ENCODE measurements around the gene FHOD3. TPM values are rescaled to one million over a fixed set of nuclear protein-coding genes. Genes with fewer than 3 reads are reported as not detected.

The FHOD3 gene
- total RNA-seq, 2 experiments from 2014 or later: not detected

- ChIA-PET POLR2A (no interaction called here), CTCF (no interaction called here)
- Mint-ChIP-seq H3K4me1 (ENCODE audit: low read depth) (no peaks in the 10 kb centered on the region), H3K36me3 (ENCODE audit: low read depth) (no peaks in the 10 kb centered on the region), H3K9me3 (no peaks in the 10 kb centered on the region), H3K27ac (no peak overlapping the region), H3K27me3 (no peaks in the 10 kb centered on the region), H3K4me3 (no peak overlapping the region)
- intact Hi-C loops (cut with micrococcal nuclease): no loop called here
- ATAC-seq (no peak), DNase-seq (no peak)
- TF ChIP-seq, protein P1, sequence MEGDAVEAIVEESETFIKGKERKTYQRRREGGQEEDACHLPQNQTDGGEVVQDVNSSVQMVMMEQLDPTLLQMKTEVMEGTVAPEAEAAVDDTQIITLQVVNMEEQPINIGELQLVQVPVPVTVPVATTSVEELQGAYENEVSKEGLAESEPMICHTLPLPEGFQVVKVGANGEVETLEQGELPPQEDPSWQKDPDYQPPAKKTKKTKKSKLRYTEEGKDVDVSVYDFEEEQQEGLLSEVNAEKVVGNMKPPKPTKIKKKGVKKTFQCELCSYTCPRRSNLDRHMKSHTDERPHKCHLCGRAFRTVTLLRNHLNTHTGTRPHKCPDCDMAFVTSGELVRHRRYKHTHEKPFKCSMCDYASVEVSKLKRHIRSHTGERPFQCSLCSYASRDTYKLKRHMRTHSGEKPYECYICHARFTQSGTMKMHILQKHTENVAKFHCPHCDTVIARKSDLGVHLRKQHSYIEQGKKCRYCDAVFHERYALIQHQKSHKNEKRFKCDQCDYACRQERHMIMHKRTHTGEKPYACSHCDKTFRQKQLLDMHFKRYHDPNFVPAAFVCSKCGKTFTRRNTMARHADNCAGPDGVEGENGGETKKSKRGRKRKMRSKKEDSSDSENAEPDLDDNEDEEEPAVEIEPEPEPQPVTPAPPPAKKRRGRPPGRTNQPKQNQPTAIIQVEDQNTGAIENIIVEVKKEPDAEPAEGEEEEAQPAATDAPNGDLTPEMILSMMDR (IDR thresholded peaks at IDR 0.05): no peak
Observed at GRCh38 chr18:36457683-36458082, 160.2 kb downstream of the FHOD3 start.

GRCh38 chr18:36458306-36458705, 160.8 kb downstream of the FHOD3 start:
- no peaks in the 10 kb centered on the region for H3K4me1 Mint-ChIP-seq (ENCODE audit: low read depth)
- no peaks in the 10 kb centered on the region for H3K9me3 Mint-ChIP-seq
- intact Hi-C loops (cut with micrococcal nuclease): no loop called here
- H3K4me3 Mint-ChIP-seq: no peak overlapping the region
- no peak for DNase-seq
- TF ChIP-seq, protein P1 (IDR thresholded peaks at IDR 0.05): no peak
- CTCF ChIA-PET: no interaction called here
- no peaks in the 10 kb centered on the region for H3K36me3 Mint-ChIP-seq (ENCODE audit: low read depth)
- no peak for ATAC-seq
- no peak overlapping the region for H3K27ac Mint-ChIP-seq
- H3K27me3 Mint-ChIP-seq: no peaks in the 10 kb centered on the region
- POLR2A ChIA-PET: no interaction called here

DNA sequence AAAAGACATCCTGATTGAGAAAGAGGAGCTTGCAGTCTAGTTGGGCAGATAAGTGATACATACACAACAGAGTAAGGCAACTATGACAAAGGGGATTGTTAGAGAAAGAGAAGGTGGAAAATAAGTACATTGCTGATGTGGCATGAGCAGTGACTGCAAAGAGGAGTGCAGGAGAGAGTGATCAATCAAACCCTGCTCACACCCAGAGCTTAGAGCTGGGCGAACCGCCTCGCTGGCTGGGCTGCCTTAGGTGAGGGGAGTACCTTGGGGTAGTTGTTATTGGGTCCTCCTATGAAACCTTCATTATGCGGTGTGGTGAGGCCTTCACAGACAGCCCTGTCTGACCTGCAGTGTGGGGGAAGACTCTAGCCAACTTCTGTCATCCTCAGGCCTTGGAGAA, 161.7 kb downstream of the FHOD3 start:
- DNase-seq (no peak), ATAC-seq (no peak)
- Mint-ChIP-seq H3K36me3 (ENCODE audit: low read depth) (no peaks in the 10 kb centered on the region), H3K4me3 (no peak overlapping the region), H3K9me3 (no peaks in the 10 kb centered on the region), H3K4me1 (ENCODE audit: low read depth) (no peaks in the 10 kb centered on the region), H3K27ac (no peak overlapping the region), H3K27me3 (no peaks in the 10 kb centered on the region)
- TF ChIP-seq, protein P1 (IDR thresholded peaks at IDR 0.05): no peak
- ChIA-PET POLR2A (no interaction called here), CTCF (no interaction called here)
- intact Hi-C loops (cut with micrococcal nuclease): no loop called here

- POLR2A ChIA-PET: no interaction called here
- intact Hi-C loops (cut with micrococcal nuclease): no loop called here
- Mint-ChIP-seq H3K36me3 (ENCODE audit: low read depth) (no peaks in the 10 kb centered on the region), H3K27me3 (peaks cover 2% of the 10 kb centered on the region), H3K4me3 (no peak overlapping the region), H3K9me3 (no peaks in the 10 kb centered on the region), H3K4me1 (ENCODE audit: low read depth) (no peaks in the 10 kb centered on the region), H3K27ac (no peak overlapping the region)
- CTCF ChIA-PET: no interaction called here
- TF ChIP-seq, protein P1 (IDR thresholded peaks at IDR 0.05): no peak
- DNase-seq: no peak
- no peak for ATAC-seq
Observed at GRCh38 chr18:36459786-36460185, 162.3 kb downstream of the FHOD3 start.

DNA sequence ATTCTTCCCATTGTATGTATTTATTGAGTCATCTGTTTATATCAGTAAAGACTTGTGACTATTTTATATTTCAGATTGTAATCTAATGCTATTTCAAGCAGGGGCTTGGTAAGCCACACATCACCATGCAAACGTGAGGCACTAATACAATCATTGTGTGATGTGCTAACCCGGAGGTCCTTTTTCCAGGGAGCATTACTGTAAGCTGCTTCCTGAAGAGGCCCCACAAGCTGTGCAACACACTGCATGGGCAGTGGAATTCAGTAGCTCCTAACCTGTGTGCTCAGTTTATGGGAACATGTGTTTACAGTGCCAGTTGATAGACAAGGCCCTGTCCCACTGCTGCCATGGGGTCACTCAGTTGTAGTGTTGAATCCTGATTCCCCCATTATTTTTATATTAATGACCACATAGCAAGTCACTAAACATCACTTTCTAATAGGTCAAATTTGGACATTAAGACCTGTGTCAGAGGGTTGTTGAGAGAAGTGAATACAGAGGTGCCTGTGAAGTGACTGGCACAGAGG, 162.9 kb downstream of the FHOD3 start:
- Mint-ChIP-seq H3K4me3 (no peak overlapping the region), H3K4me1 (ENCODE audit: low read depth) (no peaks in the 10 kb centered on the region), H3K27me3 (peaks cover 2% of the 10 kb centered on the region), H3K27ac (no peak overlapping the region), H3K36me3 (ENCODE audit: low read depth) (no peaks in the 10 kb centered on the region), H3K9me3 (no peaks in the 10 kb centered on the region)
- ATAC-seq (no peak), DNase-seq (no peak)
- TF ChIP-seq, protein P1 (IDR thresholded peaks at IDR 0.05): no peak
- ChIA-PET CTCF (no interaction called here), POLR2A (no interaction called here)
- intact Hi-C loops (cut with micrococcal nuclease): no loop called here
